ENCODE results near the gene ITPK1. TPM values are rescaled to one million over a fixed set of nuclear protein-coding genes. Genes with fewer than 3 reads are reported as not detected.

ITPK1 gene
- total RNA-seq, 4 donors from 2014 or later: 32.6 to 94.9 (median 54.6) TPM

DNA sequence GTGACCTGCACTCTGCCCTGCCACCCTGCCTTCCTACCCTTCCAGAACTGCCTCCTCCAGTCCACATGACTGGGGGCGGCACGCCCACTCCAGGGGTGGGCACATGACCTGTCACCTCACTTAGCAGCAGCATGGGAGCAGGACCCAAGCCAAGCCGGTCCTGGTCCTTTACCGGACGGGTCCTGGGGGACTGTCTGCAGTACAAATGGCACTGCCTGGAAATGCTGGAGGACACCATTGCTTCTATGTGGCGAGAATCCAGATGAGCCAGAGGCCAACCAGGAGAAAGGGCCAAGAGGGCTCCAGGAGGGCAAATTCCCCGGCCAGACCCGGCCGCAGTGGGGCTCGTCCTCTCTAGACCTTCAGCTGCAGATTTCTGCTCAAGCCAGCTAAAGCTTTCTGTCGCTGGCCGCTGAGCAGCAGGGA lies 33.1 kb downstream of the ITPK1 start:
- TF ChIP-seq, protein P1, sequence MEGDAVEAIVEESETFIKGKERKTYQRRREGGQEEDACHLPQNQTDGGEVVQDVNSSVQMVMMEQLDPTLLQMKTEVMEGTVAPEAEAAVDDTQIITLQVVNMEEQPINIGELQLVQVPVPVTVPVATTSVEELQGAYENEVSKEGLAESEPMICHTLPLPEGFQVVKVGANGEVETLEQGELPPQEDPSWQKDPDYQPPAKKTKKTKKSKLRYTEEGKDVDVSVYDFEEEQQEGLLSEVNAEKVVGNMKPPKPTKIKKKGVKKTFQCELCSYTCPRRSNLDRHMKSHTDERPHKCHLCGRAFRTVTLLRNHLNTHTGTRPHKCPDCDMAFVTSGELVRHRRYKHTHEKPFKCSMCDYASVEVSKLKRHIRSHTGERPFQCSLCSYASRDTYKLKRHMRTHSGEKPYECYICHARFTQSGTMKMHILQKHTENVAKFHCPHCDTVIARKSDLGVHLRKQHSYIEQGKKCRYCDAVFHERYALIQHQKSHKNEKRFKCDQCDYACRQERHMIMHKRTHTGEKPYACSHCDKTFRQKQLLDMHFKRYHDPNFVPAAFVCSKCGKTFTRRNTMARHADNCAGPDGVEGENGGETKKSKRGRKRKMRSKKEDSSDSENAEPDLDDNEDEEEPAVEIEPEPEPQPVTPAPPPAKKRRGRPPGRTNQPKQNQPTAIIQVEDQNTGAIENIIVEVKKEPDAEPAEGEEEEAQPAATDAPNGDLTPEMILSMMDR (IDR thresholded peaks at IDR 0.05): no peak
- DNase-seq (ENCODE audit: low spot score) (no peak), ATAC-seq (ENCODE audit: low FRiP score) (no peak)

DNA sequence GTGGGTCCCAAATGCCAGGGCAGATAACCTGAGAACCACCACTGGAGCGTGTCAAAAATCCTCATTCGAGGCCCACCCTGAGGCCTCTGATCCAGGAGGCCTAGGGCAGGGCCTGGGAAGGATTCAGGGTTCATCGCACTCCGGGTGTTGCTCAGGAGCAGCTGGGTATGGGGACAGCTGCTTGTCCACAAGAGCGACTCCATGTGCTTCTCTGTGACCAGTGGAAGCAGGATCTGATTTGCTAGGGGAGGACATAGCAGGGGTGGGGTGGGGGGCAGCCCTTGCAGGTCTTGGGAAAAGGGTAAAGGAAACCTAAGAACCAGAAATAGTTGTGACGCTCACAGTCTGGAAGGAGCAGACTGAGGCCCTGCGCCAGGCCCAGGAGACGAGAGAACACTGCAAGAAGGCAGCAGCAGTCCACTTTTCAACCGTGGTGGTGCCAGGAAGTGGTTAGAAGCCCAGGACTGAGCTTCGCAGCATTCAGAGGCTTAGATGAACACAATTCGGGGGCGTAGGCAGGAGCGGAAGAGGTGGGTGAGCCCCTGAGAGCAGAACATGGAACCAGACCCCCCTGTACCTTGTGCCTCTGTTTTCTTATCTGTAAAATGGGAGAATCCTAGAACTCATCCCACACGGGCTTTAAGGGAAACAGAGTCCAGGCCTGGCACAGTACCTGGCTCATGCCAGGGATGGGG lies 33.7 kb downstream of the ITPK1 start:
- TF ChIP-seq, protein P1 (IDR thresholded peaks at IDR 0.05): no peak
- no peak for ATAC-seq (ENCODE audit: low FRiP score)
- DNase-seq (ENCODE audit: low spot score): no peak

DNA sequence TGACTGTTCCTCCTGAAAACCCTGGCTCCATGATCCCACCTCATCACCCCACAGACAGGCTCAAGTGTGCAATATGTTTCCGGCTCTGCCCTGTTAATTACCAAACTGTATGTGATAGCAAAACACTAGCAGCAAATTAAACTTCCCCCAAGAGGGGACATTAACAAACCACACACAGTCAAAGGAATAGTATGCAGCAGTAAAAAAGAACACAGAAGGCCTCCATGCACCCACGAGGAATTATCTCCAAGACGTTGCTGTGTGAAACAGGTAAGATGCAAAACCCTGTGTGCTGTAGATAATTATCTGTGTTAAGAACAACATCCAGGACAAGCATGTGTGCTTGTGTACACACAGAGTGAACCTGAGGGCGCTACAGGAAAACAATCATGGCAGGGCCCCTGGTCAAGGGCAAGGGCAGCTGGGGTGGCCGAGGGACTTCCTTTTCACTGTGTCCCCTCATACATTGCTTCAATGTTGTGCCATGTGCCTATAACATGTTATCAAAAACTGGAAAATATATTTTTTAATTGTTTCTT lies 35.8 kb downstream of the ITPK1 start:
- no peak for DNase-seq (ENCODE audit: low spot score)
- ATAC-seq (ENCODE audit: low FRiP score): no peak
- TF ChIP-seq, protein P1 (IDR thresholded peaks at IDR 0.05): no peak

DNA sequence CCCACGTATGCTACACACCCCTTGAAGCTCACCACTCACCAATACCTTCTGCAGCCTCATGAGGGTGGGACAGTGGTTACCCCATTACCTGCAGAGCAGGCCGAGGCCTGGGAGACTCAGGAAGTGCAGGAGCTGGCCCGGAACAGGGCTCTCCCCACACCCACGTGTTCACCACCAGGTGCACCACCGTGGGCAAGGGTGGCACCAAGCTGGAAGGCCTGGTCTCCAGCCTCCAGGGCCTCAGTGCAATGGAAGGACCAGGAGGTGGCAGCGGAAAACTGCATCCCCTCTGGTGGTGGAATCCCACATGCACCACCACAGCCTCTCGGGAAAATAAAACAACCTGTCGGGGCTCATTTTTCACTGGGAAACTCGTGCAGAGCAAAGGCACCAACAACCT lies 36.4 kb downstream of the ITPK1 start:
- TF ChIP-seq, protein P1 (IDR thresholded peaks at IDR 0.05): no peak
- DNase-seq (ENCODE audit: low spot score) (no peak), ATAC-seq (ENCODE audit: low FRiP score) (no peak)

DNA sequence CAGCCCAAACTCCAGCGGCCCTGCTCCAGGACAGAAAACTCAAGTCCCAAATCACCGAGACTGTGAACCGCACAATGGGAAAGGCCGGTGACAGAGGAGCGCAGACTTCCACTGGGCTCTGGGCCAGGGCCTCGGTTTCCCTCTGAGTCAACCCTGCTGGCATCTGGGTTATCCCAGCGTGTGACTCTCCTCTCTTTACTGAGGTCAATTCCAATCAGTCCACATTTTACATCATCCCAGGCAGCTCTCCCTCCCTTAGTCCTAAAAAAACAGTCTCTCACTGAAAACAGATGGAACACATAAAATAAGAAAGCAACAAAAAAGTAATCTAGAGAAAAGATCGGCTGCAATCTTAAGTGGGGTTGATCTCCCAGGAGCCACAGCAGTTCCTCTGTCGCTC lies 36.9 kb downstream of the ITPK1 start:
- TF ChIP-seq, protein P1 (IDR thresholded peaks at IDR 0.05): no peak
- DNase-seq (ENCODE audit: low spot score) (no peak), ATAC-seq (ENCODE audit: low FRiP score) (peak; percentile 25)

DNA sequence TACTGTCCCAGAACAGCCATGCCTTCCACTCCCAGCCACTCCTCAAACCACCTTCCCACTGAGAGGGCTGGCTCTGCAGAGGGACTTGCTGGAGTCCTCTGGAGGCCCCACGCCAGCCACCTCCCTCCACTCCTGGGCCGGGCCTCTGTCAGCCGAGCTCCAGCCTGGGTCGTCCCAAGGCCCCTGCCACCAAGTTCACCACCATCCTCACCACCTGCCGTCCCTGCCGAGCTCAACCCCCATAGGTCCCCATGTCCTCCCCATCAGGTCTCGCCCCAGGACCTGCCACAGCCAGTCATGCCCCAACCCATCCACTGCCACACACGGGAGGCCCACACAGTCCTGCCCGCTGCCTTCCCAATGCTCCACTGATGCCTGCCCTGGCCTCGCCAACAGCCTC lies 39.0 kb downstream of the ITPK1 start:
- TF ChIP-seq, protein P1 (IDR thresholded peaks at IDR 0.05): no peak
- DNase-seq (ENCODE audit: low spot score): no peak
- ATAC-seq (ENCODE audit: low FRiP score): no peak

DNA sequence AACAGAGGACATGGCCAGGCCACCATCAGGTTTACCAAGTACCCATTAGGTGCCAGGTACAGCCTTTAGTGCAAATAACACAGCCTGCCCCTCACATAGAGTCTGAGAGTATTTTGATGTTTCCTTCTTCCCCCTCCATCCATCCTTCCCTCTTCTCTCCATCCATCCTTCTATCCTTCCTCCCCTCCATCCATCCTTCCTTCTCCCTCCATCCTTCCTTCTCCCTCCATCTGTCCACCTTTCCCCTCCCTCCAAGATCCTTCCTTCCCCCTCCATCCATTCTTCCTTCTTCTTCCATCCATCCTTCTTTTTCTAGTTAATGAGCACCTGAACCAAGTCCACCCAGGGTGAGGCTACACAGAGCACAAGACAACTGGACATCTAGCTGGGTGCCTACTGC lies 39.8 kb downstream of the ITPK1 start:
- TF ChIP-seq, protein P1 (IDR thresholded peaks at IDR 0.05): no peak
- DNase-seq (ENCODE audit: low spot score) (no peak), ATAC-seq (ENCODE audit: low FRiP score) (no peak)
